Pancreas (tissue), 10 donors: ENCODE measurements around the gene DNAJC8. TPM values are rescaled to one million over a fixed set of nuclear protein-coding genes. Genes with fewer than 3 reads are reported as not detected.

ENCODE experiments used
- ATAC-seq, 4 donors: fragments of 200-7000 bp; cut with Tn5 transposase; one replicate each; pipeline versions ENCODE4 v1.8.0 to v1.9.1; 2020; ENCODE audit warnings: mild to moderate bottlenecking in 4 of 4, moderate library complexity in 4 of 4
- DNase-seq, 6 donors: peaks; one replicate each; pipeline ENCODE4 v3.0.0-alpha.2; 2020
- FAIRE-seq: peaks from 2 replicates; lab custom pipeline; 2012; peaks lifted over from hg19 to GRCh38; lab: Jason Lieb, UNC
- H3K27ac ChIP-seq, 4 donors: fragments of 200-600 bp; sonication (generic); 1 replicate in 3 of 4; 2 replicates in 1 of 4; pipeline versions ENCODE4 v1.5.0 to v1.8.0; 2020
- H3K27me3 ChIP-seq, 4 donors: fragments of 200-600 bp; one replicate each; pipeline ENCODE4 v1.8.0; 2021
- H3K36me3 ChIP-seq, 3 donors: fragments of 200-600 bp; sonication (generic) in 1 of 3; one replicate each; pipeline versions ENCODE4 v1.5.0 to v1.8.0; 2020 to 2021
- H3K4me1 ChIP-seq, 3 donors: fragments of 200-600 bp; one replicate each; pipeline ENCODE4 v1.8.0; 2021
- H3K4me3 ChIP-seq, 4 donors: fragments of 200-600 bp; sonication (generic) in 2 of 4; one replicate each; pipeline versions ENCODE4 v1.5.0 to v1.8.0; 2020 to 2021
- H3K9me3 ChIP-seq, 4 donors: fragments of 200-600 bp; one replicate each; pipeline ENCODE4 v1.8.0; 2021
- CTCF ChIP-seq, 4 donors: fragments of 200-600 bp; sonication (generic) in 3 of 4; IDR thresholded peaks; one replicate each; pipeline versions ENCODE4 v1.5.0 to v1.8.0; 2021; ENCODE audit warnings: antibody characterized with exemption in 4 of 4
- WGBS, 2 donors: extraction: QIAGEN DNeasy Blood & Tissue Kit; methylation state at CpG; one replicate each; pipeline ENCODE4 v1.1.7; 2013; 5-methylcytosine and 5-hydroxymethylcytosine counted together
- intact Hi-C, 3 donors: fragments of 100-400 bp; cut with DNase I; formaldehyde crosslinking; loops; one replicate each; pipeline versions ENCODE4 v1.11.1 to v1.14.2; 2022
- polyA plus RNA-seq, 2 donors: library from polyadenylated mRNA; stranded (reverse); fragments of 200-250 nt; gene quantifications; one replicate each; pipeline ENCODE4 v1.2.3, GENCODE V29; 2013
- total RNA-seq, 6 donors: library from RNA; stranded (reverse); fragmentation: NEBNext Ultra II Directional in 4 of 6; extraction: Animal tissue kit (Norgen Biotek cat#: 25700) in 4 of 6; gene quantifications; one replicate each; pipeline versions ENCODE4 v1.2.1 to v1.2.4, GENCODE V29; 2021 to 2023
- donor health status: healthy with polysubstance abuse.
- donor health status: DM: no; HTN: no; CAD: no; lungs with moderate emphysema.
- donor health status: DM: no; HTN: no; CAD: no.
- donor health status: control.
- donor health status: control.
- donor health status: Bipolar disorder and iron deficiency.
- donor health status: DM: yes; HTN: yes; CAD: no.
- donor health status: DM: no; HTN: no; CAD: no.
- donor health status: DM: no; HTN: no; CAD: no.
- donor health status: DM: yes; HTN: yes; CAD: no.

The DNAJC8 gene
- total and polyA plus RNA-seq, 8 donors = 12.1 to 45.1 (median 20.6) TPM

GRCh38 chr1:28248273-28249012 is 15.6 kb upstream of the DNAJC8 start:
- Histone ChIP-seq H3K27me3 (no peaks in the 10 kb centered on the region), H3K36me3 (no peaks in the 10 kb centered on the region), H3K27ac (peak overlapping the region; percentile 41 to 84 (median 78)), H3K4me1 (peaks cover 13 to 44% (median 34%) of the 10 kb centered on the region in 3 donors), H3K9me3 (no peaks in the 10 kb centered on the region), H3K4me3 (peak overlapping the region in 2 of 4 donors; percentile 6 to 25)
- FAIRE-seq (peak; percentile 5), ATAC-seq (peak; percentile 58 to 77 (median 64)), DNase-seq (peak; percentile 62 to 85 (median 78))
- intact Hi-C loops = no loop called here
- 1% methylated on average over 12 of the region's 12 CpGs for WGBS, 2 donors
- peak; percentile 69 to 90 (median 86) for TF ChIP-seq CTCF (IDR thresholded peaks at IDR 0.05)

DNA sequence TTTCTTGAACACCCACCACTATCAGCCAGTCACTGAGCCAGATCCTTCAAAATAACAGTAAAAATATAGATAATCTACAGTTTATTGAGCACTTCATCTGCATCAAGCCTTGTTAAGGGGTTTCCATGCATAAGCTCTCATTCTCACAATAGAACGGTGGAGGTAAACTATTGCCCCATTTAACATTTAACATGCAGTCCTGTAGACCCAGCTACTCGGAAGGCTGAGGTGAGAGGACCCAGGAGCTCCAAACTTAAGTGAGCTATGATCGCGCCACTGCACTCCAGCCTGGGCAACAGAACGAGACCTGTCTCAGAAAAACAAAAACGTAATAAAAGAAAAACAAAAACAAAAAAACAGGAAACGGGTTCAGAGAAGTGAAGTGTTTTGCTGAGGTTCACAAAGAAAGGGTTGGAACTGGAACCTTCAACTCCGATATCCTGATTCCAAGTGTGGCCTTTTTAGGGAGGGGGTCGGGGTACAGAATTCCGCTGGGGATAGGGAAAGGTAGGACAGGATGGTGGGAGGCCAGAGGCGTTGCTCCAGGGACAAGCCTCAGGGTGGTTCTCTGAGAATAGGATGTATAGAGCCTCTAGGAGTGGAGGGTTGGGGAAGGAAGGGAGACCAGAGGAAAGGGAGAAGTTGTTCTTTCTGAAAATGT is 14.9 kb upstream of the DNAJC8 start:
- peak overlapping the region; percentile 37 to 84 (median 78) for H3K27ac ChIP-seq
- DNase-seq (no peak), FAIRE-seq (no peak), ATAC-seq (no peak)
- H3K4me3 ChIP-seq = peak overlapping the region in 2 of 4 donors; percentile 16 to 52
- no peaks in the 10 kb centered on the region for H3K36me3 ChIP-seq
- no peaks in the 10 kb centered on the region for H3K9me3 ChIP-seq
- H3K27me3 ChIP-seq = no peaks in the 10 kb centered on the region
- peaks cover 20 to 51% (median 38%) of the 10 kb centered on the region in 3 donors for H3K4me1 ChIP-seq
- no peak for TF ChIP-seq CTCF (IDR thresholded peaks at IDR 0.05)
- 43 to 56% methylated on average over 11 of the region's 11 CpGs for WGBS, 2 donors
- intact Hi-C loops = no loop called here

GRCh38 chr1:28246427-28246832 is 13.6 kb upstream of the DNAJC8 start:
- Histone ChIP-seq H3K27ac (peak overlapping the region; percentile 66 to 84 (median 78)), H3K4me1 (peaks cover 20 to 52% (median 38%) of the 10 kb centered on the region in 3 donors), H3K36me3 (no peaks in the 10 kb centered on the region), H3K27me3 (no peaks in the 10 kb centered on the region), H3K9me3 (no peaks in the 10 kb centered on the region), H3K4me3 (peak overlapping the region; percentile 14 to 61 (median 38))
- no peak for FAIRE-seq
- 9 to 24% methylated on average over 11 of the region's 11 CpGs for WGBS, 2 donors
- DNase-seq = no peak
- intact Hi-C loops = no loop called here
- TF ChIP-seq CTCF (IDR thresholded peaks at IDR 0.05) = no peak
- ATAC-seq = peak in 2 of 4 donors; percentile 5

- intact Hi-C loops = no loop called here
Measured at GRCh38 chr1:28244549-28245251, 11.9 kb upstream of the DNAJC8 start.

More at GRCh38 chr1:28244549-28245251, 11.9 kb upstream of the DNAJC8 start:
- DNase-seq (no peak), ATAC-seq (no peak), FAIRE-seq (no peak)
- TF ChIP-seq CTCF (IDR thresholded peaks at IDR 0.05) = no peak
- no peaks in the 10 kb centered on the region for H3K36me3 ChIP-seq
- peak overlapping the region; percentile 57 to 84 (median 72) for H3K27ac ChIP-seq
- peaks cover 20 to 51% (median 38%) of the 10 kb centered on the region in 3 donors for H3K4me1 ChIP-seq
- no peaks in the 10 kb centered on the region for H3K27me3 ChIP-seq
- no peak overlapping the region for H3K4me3 ChIP-seq
- WGBS, 2 donors = 58 to 66% methylated on average over 13 of the region's 13 CpGs
- no peaks in the 10 kb centered on the region for H3K9me3 ChIP-seq
